HepG2 (cell line): ENCODE data around the gene ATP2B2. TPM values are rescaled to one million over a fixed set of nuclear protein-coding genes. Genes with fewer than 3 reads are reported as not detected.

ENCODE experiments used
- ATAC-seq: fragments of 200-7000 bp; cut with Tn5 transposase; 3 replicates; pipeline ENCODE4 v1.9.1; 2020; ENCODE audit warnings: mild to moderate bottlenecking, moderate library complexity
- BruUV-seq: library from RNA; stranded (reverse); fragments of 400-500 nt; replicated peaks from 2 replicates; lab custom pipeline; 2021; lab: Mats Ljungman, UMichigan
- CTCF ChIA-PET: fragments of 300-600 bp; formaldehyde crosslinking; extraction: SDS; loops from one replicate; lab custom pipeline; 2021; ENCODE audit warnings: low total read pairs, inconsistent platforms, low intra/inter-chr PET ratio; lab: Yijun Ruan, JAX
- POLR2A ChIA-PET: fragments of 350-600 bp; sonication (Branson Sonifier 250); formaldehyde crosslinking; loops from one replicate; lab custom pipeline; 2020; ENCODE audit warnings: antibody characterized with exemption, inconsistent platforms; lab: Yijun Ruan, JAX
- DNase-seq: peaks from one replicate; pipeline ENCODE4 v3.0.0-alpha.2; 2015; ENCODE audit warnings: low spot score
- FAIRE-seq: peaks from 3 replicates; lab custom pipeline; 2011; peaks lifted over from hg19 to GRCh38; lab: Jason Lieb, UNC
- H2AFZ ChIP-seq: one replicate; pipeline ENCODE4 v1.6.1; 2011; ENCODE audit warnings: low read length, inconsistent platforms
- H3K27ac ChIP-seq: fragments of 300-600 bp; 3 replicates; pipeline ENCODE4 v1.8.0; 2011; ENCODE audit warnings: mixed run types, mild to moderate bottlenecking, mixed read lengths, low read length, inconsistent platforms; ENCODE audit not compliant: insufficient read depth; ENCODE audit errors: extremely low read length
- H3K27me3 ChIP-seq, 2 experiments: fragments of 200-600 bp in 1 of 2; 2 replicates in 1 of 2; 3 replicates in 1 of 2; pipeline versions ENCODE4 v1.6.0 to v1.8.0; 2011; ENCODE audit warnings: low read length in 2 of 2, mild to moderate bottlenecking in 2 of 2, moderate library complexity in 2 of 2, inconsistent platforms in 1 of 2; ENCODE audit not compliant: insufficient read depth in 2 of 2, control insufficient read depth in 1 of 2
- H3K36me3 ChIP-seq, 2 experiments: fragments of 200-600 bp in 1 of 2; replicated peaks in 1 of 2; 2 replicates in 1 of 2; 3 replicates in 1 of 2; pipeline versions ENCODE4 v1.5.1 to v1.8.0; 2011; ENCODE audit warnings: low read length in 2 of 2, inconsistent platforms in 1 of 2; ENCODE audit not compliant: insufficient read depth in 2 of 2, control insufficient read depth in 1 of 2
- H3K4me1 ChIP-seq: 2 replicates; pipeline ENCODE4 v1.5.1; 2012; ENCODE audit warnings: low read length, inconsistent platforms; ENCODE audit not compliant: insufficient read depth
- H3K4me2 ChIP-seq: 2 replicates; pipeline ENCODE4 v1.6.0; 2011; ENCODE audit warnings: low read depth, low read length, inconsistent platforms
- H3K4me3 ChIP-seq, 3 experiments: fragments of 200-600 bp in 1 of 3; sonication (generic), shearing (Covaris generic) in 1 of 3; replicated peaks in 1 of 3; 2 replicates each; pipeline ENCODE4 v1.5.1; 2011 to 2016; ENCODE audit warnings: low read length in 3 of 3, inconsistent platforms in 2 of 3, low read depth in 2 of 3, mild to moderate bottlenecking in 2 of 3, control low read depth in 1 of 3, mixed read lengths in 1 of 3; ENCODE audit not compliant: insufficient read depth in 1 of 3
- H3K79me2 ChIP-seq: one replicate; pipeline ENCODE4 v1.6.1; 2011; ENCODE audit warnings: low read length, inconsistent platforms; ENCODE audit not compliant: insufficient read depth
- H3K9ac ChIP-seq: 2 replicates; pipeline ENCODE4 v1.6.0; 2011; ENCODE audit warnings: mild to moderate bottlenecking, low read depth, low read length, inconsistent platforms; ENCODE audit not compliant: insufficient read depth
- H3K9me3 ChIP-seq: 2 replicates; pipeline ENCODE4 v1.5.1; 2012; ENCODE audit warnings: mild to moderate bottlenecking, low read length
- H4K20me1 ChIP-seq: 2 replicates; pipeline ENCODE4 v1.6.0; 2011; ENCODE audit warnings: inconsistent platforms, mild to moderate bottlenecking, low read length, moderate library complexity; ENCODE audit not compliant: insufficient read depth
- HIVEP1 ChIP-seq: sonication (generic); formaldehyde crosslinking; IDR thresholded peaks from 2 replicates; pipeline ENCODE4 v1.4.0; 2020; ENCODE audit warnings: mild to moderate bottlenecking, missing genetic modification reagents
- JUN ChIP-seq: sonication (generic); formaldehyde crosslinking; IDR thresholded peaks from 2 replicates; pipeline ENCODE4 v1.4.0; 2020; ENCODE audit warnings: mild to moderate bottlenecking, missing genetic modification reagents
- NFE2L1 ChIP-seq: sonication (generic); formaldehyde crosslinking; IDR thresholded peaks from 2 replicates; pipeline ENCODE4 v1.4.0; 2020; ENCODE audit warnings: missing genetic modification reagents, mild to moderate bottlenecking, borderline replicate concordance
- PRPF4 ChIP-seq: fragments of 200-400 bp; formaldehyde crosslinking; IDR thresholded peaks from 2 replicates; pipeline ENCODE4 v1.6.1; 2016; ENCODE audit warnings: low read length, low read depth; ENCODE audit not compliant: poor library complexity, severe bottlenecking
- SIX1 ChIP-seq: sonication (generic); formaldehyde crosslinking; IDR thresholded peaks from 2 replicates; pipeline ENCODE4 v1.4.0; 2020; ENCODE audit warnings: missing genetic modification reagents, borderline replicate concordance
- TIGD3 ChIP-seq: sonication (generic); formaldehyde crosslinking; IDR thresholded peaks from 2 replicates; pipeline ENCODE4 v1.5.1; 2020; ENCODE audit warnings: mild to moderate bottlenecking, missing genetic modification reagents, borderline replicate concordance
- ZNF431 ChIP-seq: sonication (generic); formaldehyde crosslinking; IDR thresholded peaks from 2 replicates; pipeline ENCODE4 v1.9.0; 2022; ENCODE audit warnings: missing genetic modification reagents, low read depth, mild to moderate bottlenecking, borderline replicate concordance
- ZNF550 ChIP-seq: sonication (generic); formaldehyde crosslinking; IDR thresholded peaks from 2 replicates; pipeline ENCODE4 v1.4.0; 2020; ENCODE audit warnings: mild to moderate bottlenecking, missing genetic modification reagents, borderline replicate concordance
- ZNF589 ChIP-seq: sonication (generic); formaldehyde crosslinking; conservative IDR thresholded peaks from 2 replicates; pipeline ENCODE4 v1.8.0; 2022; ENCODE audit warnings: mild to moderate bottlenecking, moderate library complexity, missing genetic modification reagents
- ZNF646 ChIP-seq: sonication (generic); formaldehyde crosslinking; IDR thresholded peaks from 2 replicates; pipeline ENCODE4 v1.9.0; 2021; ENCODE audit warnings: mild to moderate bottlenecking, missing genetic modification reagents
- WGBS: methylation state at CpG from one replicate; pipeline ENCODE4 v1.1.6; 2017; ENCODE audit warnings: low lambda C conversion rate; 5-methylcytosine and 5-hydroxymethylcytosine counted together
- in situ Hi-C: cut with HindIII; loops from 2 replicates; pipeline ENCODE4 v1.10.0; 2017; ENCODE audit warnings: low pct_unique_long_range_greater_than_20kb; ENCODE audit not compliant: extremely low pct_ligation_motif_present
- intact Hi-C: fragments of 100-400 bp; cut with micrococcal nuclease; formaldehyde crosslinking; loops from one replicate; pipeline ENCODE4 v1.10.0; 2022; ENCODE audit not compliant: unreplicated experiment
- polyA plus RNA-seq, 8 experiments: library from polyadenylated mRNA; depleted of rRNA in 3 of 8; stranded (reverse) in 7 of 8; unstranded in 1 of 8; fragments of >200 nt; fragmentation: Illumina TruSeq in 4 of 8; extraction: Trizol in 4 of 8; gene quantifications; 2 replicates each; pipeline versions ENCODE4 v1.2.1 to v1.2.3, GENCODE V29; 2011 to 2016; ENCODE audit warnings: low read depth in 4 of 8, missing spikeins in 1 of 8, mixed read lengths in 1 of 8; ENCODE audit not compliant: insufficient read depth in 1 of 8
- total RNA-seq, 5 experiments: library from RNA; depleted of rRNA; stranded (reverse); fragments of >200 nt; fragmentation: Illumina TruSeq; extraction: Trizol; gene quantifications; 2 replicates each; pipeline ENCODE4 v1.2.3, GENCODE V29; 2016; ENCODE audit warnings: low read depth in 1 of 5

Gene ATP2B2
- total and polyA plus RNA-seq, 2 of the 13 experiments (the other 11 are each of a cell fraction or from before 2014, with no cell fraction given): 1.5 to 2.3 TPM

- TF ChIP-seq ZNF646 (CRISPR knock-in tag) (no peak), TIGD3 (CRISPR knock-in tag) (no peak)
These were observed 46.6 kb upstream of the ATP2B2 start (continued) for GRCh38 chr3:10551821-10552630.

- H3K36me3 ChIP-seq: no peaks in the 10 kb centered on the region
- no peaks in the 10 kb centered on the region for H4K20me1 ChIP-seq
- no peaks in the 10 kb centered on the region for H3K79me2 ChIP-seq
- in situ Hi-C loops: no loop called here
- FAIRE-seq (no peak), ATAC-seq (no peak), DNase-seq (no peak)
- H3K27me3 ChIP-seq: peaks cover 1 to 30% of the 10 kb centered on the region in 2 experiments; a peak in 2 of 5 replicates
- H3K27ac ChIP-seq: no peak overlapping the region
- no peaks in the 10 kb centered on the region for H3K4me1 ChIP-seq
- intact Hi-C loops: no loop called here
- CTCF ChIA-PET: no interaction called here
- H3K4me3 ChIP-seq: no peak overlapping the region
- no TSS peak for BruUV-seq
- no peak overlapping the region for H3K9ac ChIP-seq
- WGBS: 26% methylated on average over 4 of the region's 9 CpGs
- POLR2A ChIA-PET: no interaction called here
- H3K4me2 ChIP-seq: no peak overlapping the region
- no peaks in the 10 kb centered on the region for H3K9me3 ChIP-seq
- no peak overlapping the region for H2AFZ ChIP-seq
- no peak for TF ChIP-seq ZNF550 (CRISPR knock-in tag)
- no peak for TF ChIP-seq ZNF431
- no peak for TF ChIP-seq JUN
- TF ChIP-seq ZNF589 (CRISPR knock-in tag): no peak
- TF ChIP-seq HIVEP1 (CRISPR knock-in tag): no peak
- TF ChIP-seq PRPF4: no peak
- TF ChIP-seq SIX1 (CRISPR knock-in tag): no peak
- TF ChIP-seq NFE2L1 (CRISPR knock-in tag): no peak
These were observed 45.8 kb upstream of the ATP2B2 start for GRCh38 chr3:10551139-10551538.
